Measurements from ENCODE around the gene RIMS1.
A peak's percentile ranks its signal among the peaks of the same experiment; 100 is the strongest.

RIMS1 gene

DNA sequence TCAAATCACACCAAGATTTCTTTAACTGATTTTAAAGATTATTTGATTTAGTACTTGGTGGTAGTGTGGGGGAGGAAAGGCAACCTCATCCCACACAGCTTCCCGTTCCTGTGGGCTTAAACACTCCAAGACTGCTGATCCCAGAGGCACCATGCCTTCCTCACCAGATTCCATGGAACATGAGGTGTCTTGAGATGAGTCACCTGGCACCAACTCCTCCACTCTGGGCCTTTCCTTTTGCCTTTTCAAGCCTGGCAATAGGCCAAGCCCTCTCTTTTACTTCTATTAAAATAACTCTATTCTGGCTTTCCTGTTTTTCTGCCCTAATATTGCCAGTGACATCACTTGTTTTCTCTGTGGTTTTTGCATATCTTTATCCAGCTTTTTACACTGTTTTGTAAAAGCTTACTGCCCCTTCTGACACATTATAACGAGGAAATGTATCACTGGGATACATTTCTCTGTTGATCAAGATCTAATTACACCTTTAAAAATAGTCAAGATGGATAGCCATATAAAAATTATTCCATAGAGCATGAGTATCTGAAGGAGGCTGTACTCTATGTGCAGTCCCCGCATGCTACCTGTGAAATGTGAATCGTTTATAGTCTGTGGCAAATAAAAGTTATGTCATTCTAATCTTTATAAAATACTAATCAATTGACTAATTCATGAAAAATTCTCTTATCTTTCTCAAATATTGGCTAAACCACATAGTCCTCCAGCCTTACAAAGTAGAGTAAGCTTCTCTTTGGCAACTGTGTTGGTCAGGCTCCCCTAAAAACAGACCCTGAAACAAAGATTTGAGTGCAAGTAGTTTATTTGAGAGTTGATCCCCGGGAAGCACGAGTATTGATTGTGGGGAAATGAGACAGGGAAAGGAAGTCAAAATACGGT lies 477.7 kb downstream of the RIMS1 start:
- DNase-seq: no peak

DNA sequence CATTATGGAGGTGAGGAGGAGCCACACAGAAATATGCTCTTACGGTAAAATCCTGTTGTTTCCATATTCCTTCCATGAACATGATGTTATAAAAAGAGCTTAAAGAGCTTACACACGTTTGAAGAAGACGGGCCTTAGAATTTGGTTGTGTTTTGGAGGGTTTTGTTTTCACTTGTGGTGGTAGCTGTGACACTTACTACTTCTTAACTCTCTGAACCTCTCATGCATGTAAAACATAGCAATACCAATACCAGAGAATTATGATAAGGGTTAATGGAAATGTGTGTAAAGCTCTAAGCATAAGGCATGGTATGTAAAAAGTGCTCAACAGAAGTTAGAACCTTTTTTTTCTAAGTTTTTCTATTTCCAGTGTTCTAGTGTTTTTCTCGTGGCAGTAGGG lies 479.4 kb downstream of the RIMS1 start:
- no peak for DNase-seq

DNA sequence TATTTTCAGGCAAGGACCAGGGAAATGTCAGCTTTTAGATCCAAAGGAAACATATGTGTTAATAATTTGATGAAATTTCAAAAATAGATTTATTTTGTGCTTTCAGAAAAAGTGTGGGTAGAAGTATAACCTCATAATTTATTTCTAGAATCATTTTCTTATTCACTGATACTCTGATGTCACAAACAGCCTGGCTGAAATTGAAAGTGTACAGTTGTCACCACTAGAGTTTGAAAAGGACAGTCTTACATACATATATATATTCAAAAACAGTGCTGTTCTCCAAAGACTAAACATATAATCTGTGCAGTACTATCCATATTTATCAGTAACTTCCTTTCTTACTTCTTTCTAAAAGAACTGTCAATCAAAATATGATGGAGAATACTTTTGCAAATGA lies 481.1 kb downstream of the RIMS1 start:
- DNase-seq: no peak

DNA sequence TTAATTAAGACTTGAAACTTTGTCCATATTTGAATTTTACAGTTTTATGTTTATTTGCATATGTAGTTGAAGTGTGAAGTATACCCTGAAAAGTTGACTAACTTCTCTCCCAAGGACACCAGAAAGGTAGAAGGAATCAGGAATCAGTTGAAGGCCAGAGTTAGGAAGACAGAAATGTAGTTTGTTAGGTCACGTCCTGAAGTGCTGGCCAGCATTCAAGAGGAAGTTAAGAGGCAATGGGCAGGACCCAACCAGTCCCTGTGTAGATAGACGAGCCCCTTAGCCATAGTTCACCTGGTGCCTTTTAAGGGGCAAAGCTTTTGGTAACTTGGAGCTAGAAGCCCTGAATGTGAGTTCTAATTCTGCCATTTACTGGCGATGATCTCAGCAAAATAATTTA lies 485.1 kb downstream of the RIMS1 start:
- DNase-seq: no peak

DNA sequence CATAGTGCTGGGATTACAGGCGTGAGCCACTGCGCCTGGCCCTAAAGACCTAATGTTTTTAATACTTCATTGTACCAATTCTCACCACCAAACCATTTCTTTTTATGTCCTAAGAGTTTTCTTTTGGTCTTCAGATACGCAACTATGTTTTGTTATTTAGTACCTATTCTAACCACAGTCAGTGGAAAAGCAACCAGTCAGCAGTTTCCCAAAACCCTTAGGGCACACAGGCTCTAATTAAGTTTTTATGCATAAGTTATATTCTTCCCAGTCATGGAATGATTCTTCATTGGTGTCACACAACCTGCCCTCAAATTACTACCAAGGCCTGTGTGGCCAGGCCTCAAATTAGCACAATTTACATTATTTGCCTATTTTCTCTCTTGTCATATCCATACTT lies 487.8 kb downstream of the RIMS1 start:
- no peak for DNase-seq

- no peak for DNase-seq
Measured at GRCh38 chr6:72374857-72375256, 488.5 kb downstream of the RIMS1 start.

DNA sequence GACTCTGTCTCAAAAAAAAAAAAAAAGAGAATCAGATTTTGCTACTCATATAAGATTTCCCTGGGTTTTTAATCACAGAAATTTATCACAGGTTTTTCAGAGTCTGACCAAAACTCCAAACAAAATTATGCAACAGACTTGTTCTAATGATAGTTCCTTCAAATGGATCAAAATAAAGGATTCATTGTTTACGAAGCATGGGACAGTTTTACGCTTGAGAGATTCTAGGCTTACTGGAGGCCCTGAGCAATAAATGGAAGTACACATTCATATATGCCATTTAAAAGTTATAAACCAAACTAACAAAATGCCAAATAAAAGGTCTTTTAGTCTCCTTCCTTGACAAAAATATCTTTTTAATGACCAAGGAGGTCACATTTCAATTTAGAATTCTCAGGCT lies 490.4 kb downstream of the RIMS1 start:
- no peak for DNase-seq

GRCh38 chr6:72381076-72381475 lies 494.7 kb downstream of the RIMS1 start:
- no peak for DNase-seq

- DNase-seq: no peak
Measured at GRCh38 chr6:72382602-72383529, 496.5 kb downstream of the RIMS1 start.

DNA sequence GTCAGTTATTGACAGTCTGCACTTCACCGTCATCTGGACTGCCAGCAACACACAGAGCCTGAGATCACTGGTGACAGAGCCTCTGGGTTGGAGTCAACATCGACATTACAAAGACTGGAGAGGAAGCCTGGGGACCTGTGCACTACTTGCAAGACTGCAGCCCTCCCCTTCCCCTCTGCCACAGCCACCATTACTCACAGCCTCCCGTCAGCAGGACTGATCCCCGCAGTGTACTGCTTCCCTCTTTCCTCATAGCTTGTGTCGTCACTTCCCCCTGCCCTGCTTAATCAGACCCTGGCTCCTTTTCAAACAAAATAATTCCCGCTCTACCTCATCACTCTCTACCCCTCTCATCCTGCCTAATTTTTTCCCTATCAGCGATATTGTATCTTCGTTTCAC lies 500.0 kb downstream of the RIMS1 start:
- no peak for DNase-seq

DNA sequence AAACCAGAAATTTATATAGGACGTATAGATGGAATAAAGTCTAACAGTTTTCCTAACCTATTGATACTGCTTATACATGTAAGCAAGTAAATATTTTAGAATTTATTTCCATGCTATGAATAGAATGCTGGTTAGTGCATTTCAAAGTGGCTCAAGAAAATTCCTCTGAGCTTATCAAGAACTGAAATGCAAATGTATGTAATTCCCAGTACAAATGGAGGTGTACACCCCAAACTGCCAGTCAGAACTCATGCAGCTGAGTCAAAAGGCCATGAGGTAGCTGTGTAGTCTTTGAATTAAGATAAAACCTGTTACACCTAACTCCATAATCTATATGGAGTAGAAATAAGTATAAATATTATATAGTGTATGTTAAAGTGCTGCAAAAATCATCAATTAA lies 503.3 kb downstream of the RIMS1 start:
- no peak for DNase-seq

GRCh38 chr6:72390548-72390947 lies 504.2 kb downstream of the RIMS1 start:
- no peak for DNase-seq

DNA sequence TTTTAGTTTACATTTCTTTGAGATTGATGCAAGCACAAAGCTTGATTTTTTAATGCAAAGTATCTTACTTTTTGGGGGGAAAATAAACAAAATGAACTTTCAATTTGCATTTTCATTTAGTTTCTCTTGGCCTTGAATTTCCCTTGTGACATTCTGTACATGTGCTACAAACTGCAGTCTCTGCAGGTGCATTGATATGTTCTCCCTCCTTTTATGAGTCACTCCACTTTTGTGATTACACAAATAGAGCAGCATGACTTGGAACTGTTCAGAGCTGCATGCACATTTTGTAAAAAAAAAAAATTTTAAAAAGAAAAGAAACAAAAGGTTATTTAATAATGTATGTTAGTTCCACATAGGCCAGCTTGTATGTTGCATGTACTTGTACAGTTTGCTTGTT lies 515.5 kb downstream of the RIMS1 start:
- DNase-seq: no peak

- no peak for DNase-seq
Measured at GRCh38 chr6:72403413-72403812, 517.1 kb downstream of the RIMS1 start.

DNA sequence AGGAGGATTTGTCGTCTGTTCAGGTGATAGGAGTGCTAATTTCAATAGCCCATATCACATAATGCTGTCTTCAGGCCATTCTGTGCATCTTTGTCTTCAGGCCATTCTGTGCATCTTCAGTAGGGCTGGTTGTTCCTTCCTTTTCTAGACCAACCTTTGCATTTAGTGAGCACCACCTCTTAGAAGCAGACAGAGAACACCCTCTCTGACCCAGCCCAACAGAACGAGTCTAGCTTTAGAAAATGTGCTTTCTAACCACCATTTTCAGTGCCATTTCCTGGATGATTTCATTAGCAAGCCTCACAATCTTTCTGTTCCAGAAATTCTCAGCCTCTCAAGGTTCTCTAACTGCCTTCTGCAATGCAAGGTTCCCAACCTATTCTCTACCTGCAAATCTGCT lies 520.2 kb downstream of the RIMS1 start:
- DNase-seq: no peak

- DNase-seq: no peak
Measured at GRCh38 chr6:72410769-72411168, 524.4 kb downstream of the RIMS1 start.

DNA sequence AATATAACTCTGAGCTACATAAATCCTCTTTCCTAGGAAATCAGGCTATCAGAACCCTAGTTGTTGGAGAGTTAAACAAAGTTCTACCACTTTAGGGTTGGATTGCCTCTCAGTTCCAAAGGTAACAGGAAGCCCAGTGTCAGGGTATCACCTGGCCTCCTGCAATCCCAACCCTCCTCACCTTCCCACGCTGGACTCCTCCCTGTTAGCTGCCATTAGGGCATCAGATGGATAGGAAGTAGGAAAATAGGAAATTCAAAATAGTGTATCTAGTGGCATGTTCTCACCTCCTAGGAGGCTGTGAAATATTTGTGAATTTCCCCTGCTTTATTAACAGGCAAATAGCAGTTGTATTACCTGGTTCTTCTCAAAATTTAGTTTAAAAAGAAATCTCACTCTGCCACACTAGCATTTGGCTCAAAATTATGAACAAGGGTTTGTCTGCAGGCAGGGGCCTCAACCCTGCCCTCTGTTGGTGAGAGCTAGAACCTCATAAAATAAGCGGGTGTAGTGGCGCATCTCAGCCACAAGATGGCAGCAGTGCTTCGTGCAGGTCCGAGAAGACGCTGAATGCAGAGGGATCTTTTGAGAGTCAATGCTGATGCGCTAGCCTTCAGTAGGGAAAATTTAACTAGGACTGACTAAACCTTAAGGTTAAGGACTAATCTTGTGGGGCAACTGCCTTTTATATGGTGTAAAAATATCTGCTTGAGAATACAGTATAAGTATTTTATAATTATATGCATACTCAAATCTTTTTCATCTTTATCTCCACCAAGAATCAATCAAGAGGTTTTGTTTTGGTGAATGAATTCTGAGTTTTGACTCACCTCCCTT lies 525.7 kb downstream of the RIMS1 start:
- DNase-seq: peak; percentile 54 to 90 (median 66)

GRCh38 chr6:72412709-72413044 lies 526.3 kb downstream of the RIMS1 start:
- DNase-seq: no peak

DNA sequence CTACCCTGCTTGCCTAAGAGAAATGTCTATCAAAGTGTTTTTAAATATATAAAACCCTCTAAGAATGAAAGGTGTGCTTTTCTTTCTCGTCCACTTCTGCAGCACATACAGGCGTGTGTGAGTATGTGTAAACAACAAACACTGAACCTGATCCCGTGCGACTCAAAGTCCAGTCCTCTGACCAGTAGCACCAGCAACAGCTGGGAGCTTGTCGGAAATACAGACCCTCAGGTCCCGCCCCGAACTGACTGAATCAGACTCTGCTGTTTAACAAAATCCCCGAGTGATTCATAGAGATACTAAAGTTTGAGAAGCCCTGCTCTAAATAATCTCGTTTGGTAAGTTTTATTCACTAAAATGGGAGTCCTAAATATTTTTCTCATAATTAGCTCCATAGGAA lies 527.5 kb downstream of the RIMS1 start:
- DNase-seq: no peak

- no peak for DNase-seq
Measured at GRCh38 chr6:72414657-72415056, 528.3 kb downstream of the RIMS1 start.

- no peak for DNase-seq
Measured at GRCh38 chr6:72416744-72417465, 530.6 kb downstream of the RIMS1 start.

DNA sequence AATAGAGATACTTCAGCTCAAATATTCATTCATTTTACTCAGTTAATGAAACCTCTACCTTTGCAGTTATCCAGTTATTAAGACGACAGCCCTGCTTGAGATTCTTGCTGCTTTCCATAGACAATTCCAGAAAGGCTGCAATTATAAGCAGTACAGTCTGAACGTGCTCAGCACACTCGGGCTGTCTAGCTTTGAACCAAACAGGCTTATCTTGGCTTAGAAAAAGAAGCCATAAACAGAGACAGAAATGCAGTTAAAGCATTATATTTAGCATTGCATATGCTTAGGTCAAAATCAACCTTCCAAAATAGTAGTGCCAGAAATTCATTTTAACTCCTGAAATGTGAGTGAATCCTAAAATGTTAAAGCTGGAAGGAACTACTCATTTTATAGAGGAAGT lies 531.4 kb downstream of the RIMS1 start:
- DNase-seq: no peak
